HepG2 (cell line): ENCODE results near the gene CAPRIN1. TPM values are rescaled to one million over a fixed set of nuclear protein-coding genes. Genes with fewer than 3 reads are reported as not detected.

ENCODE experiments used
- ATAC-seq: fragments of 200-7000 bp; cut with Tn5 transposase; 3 replicates; pipeline ENCODE4 v1.9.1; 2020; ENCODE audit warnings: mild to moderate bottlenecking, moderate library complexity
- BruUV-seq: library from RNA; stranded (reverse); fragments of 400-500 nt; replicated peaks from 2 replicates; lab custom pipeline; 2021; lab: Mats Ljungman, UMichigan
- CTCF ChIA-PET: fragments of 300-600 bp; formaldehyde crosslinking; extraction: SDS; loops from one replicate; lab custom pipeline; 2021; ENCODE audit warnings: low total read pairs, inconsistent platforms, low intra/inter-chr PET ratio; lab: Yijun Ruan, JAX
- POLR2A ChIA-PET: fragments of 350-600 bp; sonication (Branson Sonifier 250); formaldehyde crosslinking; loops from one replicate; lab custom pipeline; 2020; ENCODE audit warnings: antibody characterized with exemption, inconsistent platforms; lab: Yijun Ruan, JAX
- DNase-seq: peaks from one replicate; pipeline ENCODE4 v3.0.0-alpha.2; 2015; ENCODE audit warnings: low spot score
- FAIRE-seq: peaks from 3 replicates; lab custom pipeline; 2011; peaks lifted over from hg19 to GRCh38; lab: Jason Lieb, UNC
- H2AFZ ChIP-seq: one replicate; pipeline ENCODE4 v1.6.1; 2011; ENCODE audit warnings: low read length, inconsistent platforms
- H3K27ac ChIP-seq: fragments of 300-600 bp; 3 replicates; pipeline ENCODE4 v1.8.0; 2011; ENCODE audit warnings: mixed run types, mild to moderate bottlenecking, mixed read lengths, low read length, inconsistent platforms; ENCODE audit not compliant: insufficient read depth; ENCODE audit errors: extremely low read length
- H3K27me3 ChIP-seq, 2 experiments: fragments of 200-600 bp in 1 of 2; 2 replicates in 1 of 2; 3 replicates in 1 of 2; pipeline versions ENCODE4 v1.6.0 to v1.8.0; 2011; ENCODE audit warnings: low read length in 2 of 2, mild to moderate bottlenecking in 2 of 2, moderate library complexity in 2 of 2, inconsistent platforms in 1 of 2; ENCODE audit not compliant: insufficient read depth in 2 of 2, control insufficient read depth in 1 of 2
- H3K36me3 ChIP-seq, 2 experiments: fragments of 200-600 bp in 1 of 2; replicated peaks in 1 of 2; 2 replicates in 1 of 2; 3 replicates in 1 of 2; pipeline versions ENCODE4 v1.5.1 to v1.8.0; 2011; ENCODE audit warnings: low read length in 2 of 2, inconsistent platforms in 1 of 2; ENCODE audit not compliant: insufficient read depth in 2 of 2, control insufficient read depth in 1 of 2
- H3K4me1 ChIP-seq: 2 replicates; pipeline ENCODE4 v1.5.1; 2012; ENCODE audit warnings: low read length, inconsistent platforms; ENCODE audit not compliant: insufficient read depth
- H3K4me2 ChIP-seq: 2 replicates; pipeline ENCODE4 v1.6.0; 2011; ENCODE audit warnings: low read depth, low read length, inconsistent platforms
- H3K4me3 ChIP-seq, 3 experiments: fragments of 200-600 bp in 1 of 3; sonication (generic), shearing (Covaris generic) in 1 of 3; replicated peaks in 1 of 3; 2 replicates each; pipeline ENCODE4 v1.5.1; 2011 to 2016; ENCODE audit warnings: low read length in 3 of 3, inconsistent platforms in 2 of 3, low read depth in 2 of 3, mild to moderate bottlenecking in 2 of 3, control low read depth in 1 of 3, mixed read lengths in 1 of 3; ENCODE audit not compliant: insufficient read depth in 1 of 3
- H3K79me2 ChIP-seq: one replicate; pipeline ENCODE4 v1.6.1; 2011; ENCODE audit warnings: low read length, inconsistent platforms; ENCODE audit not compliant: insufficient read depth
- H3K9ac ChIP-seq: 2 replicates; pipeline ENCODE4 v1.6.0; 2011; ENCODE audit warnings: mild to moderate bottlenecking, low read depth, low read length, inconsistent platforms; ENCODE audit not compliant: insufficient read depth
- H3K9me3 ChIP-seq: 2 replicates; pipeline ENCODE4 v1.5.1; 2012; ENCODE audit warnings: mild to moderate bottlenecking, low read length
- H4K20me1 ChIP-seq: 2 replicates; pipeline ENCODE4 v1.6.0; 2011; ENCODE audit warnings: inconsistent platforms, mild to moderate bottlenecking, low read length, moderate library complexity; ENCODE audit not compliant: insufficient read depth
- KDM4B ChIP-seq: sonication (generic); formaldehyde crosslinking; IDR thresholded peaks from 2 replicates; pipeline ENCODE4 v1.4.0; 2020; ENCODE audit warnings: missing genetic modification reagents
- TBX3 ChIP-seq: fragments of 450-650 bp; IDR thresholded peaks from 2 replicates; pipeline ENCODE4 v1.6.1; 2017; ENCODE audit warnings: antibody characterized with exemption, mild to moderate bottlenecking, inconsistent platforms, borderline replicate concordance
- ZNF138 ChIP-seq: sonication (generic); formaldehyde crosslinking; IDR thresholded peaks from 2 replicates; pipeline ENCODE4 v1.5.0; 2020; ENCODE audit warnings: mild to moderate bottlenecking, low read depth, missing genetic modification reagents
- ZNF446 ChIP-seq: sonication (generic); formaldehyde crosslinking; IDR thresholded peaks from 2 replicates; pipeline ENCODE4 v1.5.0; 2020; ENCODE audit warnings: mild to moderate bottlenecking, missing genetic modification reagents
- ZNF543 ChIP-seq: sonication (generic); formaldehyde crosslinking; IDR thresholded peaks from 2 replicates; pipeline ENCODE4 v1.4.0; 2020; ENCODE audit warnings: mild to moderate bottlenecking, missing genetic modification reagents
- ZNF781 ChIP-seq: sonication (generic); formaldehyde crosslinking; IDR thresholded peaks from 2 replicates; pipeline ENCODE4 v1.5.1; 2020; ENCODE audit warnings: borderline replicate concordance, mild to moderate bottlenecking, missing genetic modification reagents; ENCODE audit errors: not compliant biosample characterization
- WGBS: methylation state at CpG from one replicate; pipeline ENCODE4 v1.1.6; 2017; ENCODE audit warnings: low lambda C conversion rate; 5-methylcytosine and 5-hydroxymethylcytosine counted together
- in situ Hi-C: cut with HindIII; loops from 2 replicates; pipeline ENCODE4 v1.10.0; 2017; ENCODE audit warnings: low pct_unique_long_range_greater_than_20kb; ENCODE audit not compliant: extremely low pct_ligation_motif_present
- intact Hi-C: fragments of 100-400 bp; cut with micrococcal nuclease; formaldehyde crosslinking; loops from one replicate; pipeline ENCODE4 v1.10.0; 2022; ENCODE audit not compliant: unreplicated experiment
- polyA plus RNA-seq, 8 experiments: library from polyadenylated mRNA; depleted of rRNA in 3 of 8; stranded (reverse) in 7 of 8; unstranded in 1 of 8; fragments of >200 nt; fragmentation: Illumina TruSeq in 4 of 8; extraction: Trizol in 4 of 8; gene quantifications; 2 replicates each; pipeline versions ENCODE4 v1.2.1 to v1.2.3, GENCODE V29; 2011 to 2016; ENCODE audit warnings: low read depth in 4 of 8, missing spikeins in 1 of 8, mixed read lengths in 1 of 8; ENCODE audit not compliant: insufficient read depth in 1 of 8
- total RNA-seq, 5 experiments: library from RNA; depleted of rRNA; stranded (reverse); fragments of >200 nt; fragmentation: Illumina TruSeq; extraction: Trizol; gene quantifications; 2 replicates each; pipeline ENCODE4 v1.2.3, GENCODE V29; 2016; ENCODE audit warnings: low read depth in 1 of 5
- TF ChIP-seq, protein P1 (sequence below): sonication (generic); formaldehyde crosslinking; IDR thresholded peaks from 2 replicates; pipeline ENCODE4 v1.8.0; 2022; ENCODE audit warnings: missing genetic modification reagents, low read depth, mild to moderate bottlenecking, borderline replicate concordance
- TF ChIP-seq, protein P2 (sequence below): sonication (generic); formaldehyde crosslinking; IDR thresholded peaks from 2 replicates; pipeline ENCODE4 v1.4.0; 2020; ENCODE audit warnings: mild to moderate bottlenecking, missing genetic modification reagents
- TF ChIP-seq, protein P3 (sequence below): sonication (generic); formaldehyde crosslinking; IDR thresholded peaks from 2 replicates; pipeline ENCODE4 v1.5.0; 2020; ENCODE audit warnings: mild to moderate bottlenecking, missing genetic modification reagents
- TF ChIP-seq, protein P4 (sequence below): sonication (generic); formaldehyde crosslinking; conservative IDR thresholded peaks from 2 replicates; pipeline ENCODE4 v1.4.0; 2020; ENCODE audit warnings: mild to moderate bottlenecking, missing genetic modification reagents, moderate library complexity

The CAPRIN1 gene
- total and polyA plus RNA-seq, 2 of the 13 experiments (the other 11 are each of a cell fraction or from before 2014, with no cell fraction given): 114 to 162 TPM

DNA sequence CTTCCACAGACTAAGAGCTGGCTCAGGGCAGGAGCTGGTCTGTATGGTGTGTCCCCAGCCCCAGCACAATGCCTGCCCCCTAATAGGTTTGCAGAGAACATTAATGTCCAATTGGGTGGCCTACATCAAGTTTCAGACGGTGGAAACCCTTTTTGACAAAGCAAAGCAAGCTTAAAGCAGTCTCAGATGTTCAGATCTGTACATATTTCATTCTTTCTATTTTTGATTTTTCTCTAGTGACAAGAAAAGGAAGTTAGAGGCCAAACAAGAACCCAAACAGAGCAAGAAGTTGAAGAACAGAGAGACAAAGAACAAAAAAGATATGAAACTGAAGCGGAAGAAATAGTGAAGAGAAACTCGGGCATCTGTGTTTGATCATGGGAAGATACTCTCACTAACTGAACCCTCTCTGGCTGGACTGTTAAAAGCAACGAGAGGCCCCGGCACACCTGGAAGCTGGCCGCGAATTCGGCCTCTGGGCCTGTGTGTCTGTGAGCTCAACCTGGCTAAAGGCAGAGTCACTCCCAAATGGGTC is 94.4 kb downstream of the CAPRIN1 start (continued):
- TF ChIP-seq, protein P1, sequence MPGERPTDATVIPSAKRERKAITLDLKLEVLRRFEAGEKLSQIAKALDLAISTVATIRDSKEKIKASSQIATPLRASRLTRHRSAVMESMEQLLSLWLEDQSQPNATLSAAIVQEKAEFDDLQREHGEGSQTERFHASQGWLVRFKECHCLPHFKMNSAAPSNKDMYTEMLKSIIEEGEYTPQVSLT (CRISPR knock-in tag): no peak
- TF ChIP-seq, protein P2, sequence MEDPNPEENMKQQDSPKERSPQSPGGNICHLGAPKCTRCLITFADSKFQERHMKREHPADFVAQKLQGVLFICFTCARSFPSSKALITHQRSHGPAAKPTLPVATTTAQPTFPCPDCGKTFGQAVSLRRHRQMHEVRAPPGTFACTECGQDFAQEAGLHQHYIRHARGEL (CRISPR knock-in tag): no peak
- TF ChIP-seq ZNF543 (no peak), ZNF446 (CRISPR knock-in tag) (no peak)

DNA sequence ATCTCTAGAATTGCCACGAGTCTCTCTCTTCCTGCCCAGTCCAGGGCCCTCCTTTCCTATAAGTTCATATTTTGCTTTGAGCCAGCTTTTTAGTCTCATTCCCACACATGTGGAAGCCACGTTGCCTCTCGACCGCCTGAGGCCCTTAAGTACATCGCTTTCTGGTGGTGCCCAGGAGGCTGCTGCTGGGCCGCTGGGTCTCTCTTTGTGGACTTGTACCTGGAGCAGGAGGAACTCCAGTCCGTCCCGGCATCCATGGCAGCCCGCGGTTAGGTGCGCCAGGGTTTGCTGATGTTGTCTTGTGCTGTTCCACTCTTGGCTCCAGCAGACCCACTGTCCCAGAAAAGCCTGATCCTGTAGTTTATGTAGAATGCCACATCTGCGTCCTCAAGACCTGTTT is 94.9 kb downstream of the CAPRIN1 start:
- H3K9me3 ChIP-seq: no peaks in the 10 kb centered on the region
- DNase-seq: no peak
- in situ Hi-C loops (no loop called here), intact Hi-C loops (no loop called here)
- ATAC-seq: no peak
- no peaks in the 10 kb centered on the region for H4K20me1 ChIP-seq
- no peak for FAIRE-seq
- no peak overlapping the region for H3K9ac ChIP-seq
- H3K36me3 ChIP-seq: peaks cover 44 to 92% of the 10 kb centered on the region in 2 experiments
- no peaks in the 10 kb centered on the region for H3K27me3 ChIP-seq
- ChIA-PET CTCF (no interaction called here), POLR2A (no interaction called here)
- H3K79me2 ChIP-seq: no peaks in the 10 kb centered on the region
- BruUV-seq: no TSS peak
- H3K27ac ChIP-seq: no peak overlapping the region
- TF ChIP-seq KDM4B (CRISPR knock-in tag): no peak
- TF ChIP-seq ZNF781: no peak
- TF ChIP-seq, protein P3, sequence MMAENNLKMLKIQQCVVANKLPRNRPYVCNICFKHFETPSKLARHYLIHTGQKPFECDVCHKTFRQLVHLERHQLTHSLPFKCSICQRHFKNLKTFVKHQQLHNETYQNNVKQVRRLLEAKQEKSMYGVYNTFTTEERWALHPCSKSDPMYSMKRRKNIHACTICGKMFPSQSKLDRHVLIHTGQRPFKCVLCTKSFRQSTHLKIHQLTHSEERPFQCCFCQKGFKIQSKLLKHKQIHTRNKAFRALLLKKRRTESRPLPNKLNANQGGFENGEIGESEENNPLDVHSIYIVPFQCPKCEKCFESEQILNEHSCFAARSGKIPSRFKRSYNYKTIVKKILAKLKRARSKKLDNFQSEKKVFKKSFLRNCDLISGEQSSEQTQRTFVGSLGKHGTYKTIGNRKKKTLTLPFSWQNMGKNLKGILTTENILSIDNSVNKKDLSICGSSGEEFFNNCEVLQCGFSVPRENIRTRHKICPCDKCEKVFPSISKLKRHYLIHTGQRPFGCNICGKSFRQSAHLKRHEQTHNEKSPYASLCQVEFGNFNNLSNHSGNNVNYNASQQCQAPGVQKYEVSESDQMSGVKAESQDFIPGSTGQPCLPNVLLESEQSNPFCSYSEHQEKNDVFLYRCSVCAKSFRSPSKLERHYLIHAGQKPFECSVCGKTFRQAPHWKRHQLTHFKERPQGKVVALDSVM (CRISPR knock-in tag): no peak
- no peak for TF ChIP-seq TBX3
- TF ChIP-seq, protein P4, sequence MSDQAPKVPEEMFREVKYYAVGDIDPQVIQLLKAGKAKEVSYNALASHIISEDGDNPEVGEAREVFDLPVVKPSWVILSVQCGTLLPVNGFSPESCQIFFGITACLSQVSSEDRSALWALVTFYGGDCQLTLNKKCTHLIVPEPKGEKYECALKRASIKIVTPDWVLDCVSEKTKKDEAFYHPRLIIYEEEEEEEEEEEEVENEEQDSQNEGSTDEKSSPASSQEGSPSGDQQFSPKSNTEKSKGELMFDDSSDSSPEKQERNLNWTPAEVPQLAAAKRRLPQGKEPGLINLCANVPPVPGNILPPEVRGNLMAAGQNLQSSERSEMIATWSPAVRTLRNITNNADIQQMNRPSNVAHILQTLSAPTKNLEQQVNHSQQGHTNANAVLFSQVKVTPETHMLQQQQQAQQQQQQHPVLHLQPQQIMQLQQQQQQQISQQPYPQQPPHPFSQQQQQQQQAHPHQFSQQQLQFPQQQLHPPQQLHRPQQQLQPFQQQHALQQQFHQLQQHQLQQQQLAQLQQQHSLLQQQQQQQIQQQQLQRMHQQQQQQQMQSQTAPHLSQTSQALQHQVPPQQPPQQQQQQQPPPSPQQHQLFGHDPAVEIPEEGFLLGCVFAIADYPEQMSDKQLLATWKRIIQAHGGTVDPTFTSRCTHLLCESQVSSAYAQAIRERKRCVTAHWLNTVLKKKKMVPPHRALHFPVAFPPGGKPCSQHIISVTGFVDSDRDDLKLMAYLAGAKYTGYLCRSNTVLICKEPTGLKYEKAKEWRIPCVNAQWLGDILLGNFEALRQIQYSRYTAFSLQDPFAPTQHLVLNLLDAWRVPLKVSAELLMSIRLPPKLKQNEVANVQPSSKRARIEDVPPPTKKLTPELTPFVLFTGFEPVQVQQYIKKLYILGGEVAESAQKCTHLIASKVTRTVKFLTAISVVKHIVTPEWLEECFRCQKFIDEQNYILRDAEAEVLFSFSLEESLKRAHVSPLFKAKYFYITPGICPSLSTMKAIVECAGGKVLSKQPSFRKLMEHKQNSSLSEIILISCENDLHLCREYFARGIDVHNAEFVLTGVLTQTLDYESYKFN (CRISPR knock-in tag): no peak
- TF ChIP-seq ZNF138 (CRISPR knock-in tag): no peak
- H2AFZ ChIP-seq: no peak overlapping the region
- no peak overlapping the region for H3K4me3 ChIP-seq
- H3K4me1 ChIP-seq: no peaks in the 10 kb centered on the region
- WGBS: 95% methylated on average over 11 of the region's 12 CpGs
- H3K4me2 ChIP-seq: no peak overlapping the region
